HepG2 (cell line): Measurements from ENCODE around the gene CSNK1G1. TPM values are rescaled to one million over a fixed set of nuclear protein-coding genes. Genes with fewer than 3 reads are reported as not detected.
A peak's percentile ranks its signal among the peaks of the same experiment; 100 is the strongest.

Experiments
- ESRRA ChIP-seq: sonication (generic); formaldehyde crosslinking; IDR thresholded peaks from 2 replicates; pipeline ENCODE4 v1.5.1; 2020; ENCODE audit warnings: mild to moderate bottlenecking, low read depth, missing genetic modification reagents
- GATA4 ChIP-seq: sonication (generic); IDR thresholded peaks from 2 replicates; pipeline ENCODE4 v1.6.1; 2016; ENCODE audit warnings: antibody characterized with exemption, low read depth, borderline replicate concordance
- GATAD2A ChIP-seq: IDR thresholded peaks from 2 replicates; pipeline ENCODE4 v1.6.1; 2016
- HOXA3 ChIP-seq: sonication (generic); formaldehyde crosslinking; IDR thresholded peaks from 2 replicates; pipeline ENCODE4 v1.5.0; 2020; ENCODE audit warnings: missing genetic modification reagents
- KLF16 ChIP-seq, 2 experiments: sonication (generic) in 1 of 2; formaldehyde crosslinking in 1 of 2; IDR thresholded peaks; 2 replicates each; pipeline versions ENCODE4 v1.6.1 to v1.8.0; 2016 to 2023; ENCODE audit warnings: missing genetic modification reagents in 2 of 2, missing compliant biosample characterization in 1 of 2
- MLLT10 ChIP-seq: sonication (generic); formaldehyde crosslinking; IDR thresholded peaks from 2 replicates; pipeline ENCODE4 v1.4.0; 2020; ENCODE audit warnings: missing genetic modification reagents
- RAD21 ChIP-seq: fragments of 450-650 bp; formaldehyde crosslinking; IDR thresholded peaks from 2 replicates; pipeline ENCODE4 v1.5.0; 2020; ENCODE audit warnings: mild to moderate bottlenecking
- RBM22 ChIP-seq: fragments of 200-400 bp; formaldehyde crosslinking; optimal IDR thresholded peaks from 2 replicates; pipeline ENCODE3; 2017; ENCODE audit warnings: mild to moderate bottlenecking, low read length, moderate library complexity
- REL ChIP-seq: sonication (generic); formaldehyde crosslinking; conservative IDR thresholded peaks from 2 replicates; pipeline ENCODE4 v1.8.0; 2022; ENCODE audit warnings: mild to moderate bottlenecking, missing genetic modification reagents, moderate library complexity
- SKI ChIP-seq: fragments of 450-650 bp; IDR thresholded peaks from one replicate; pipeline ENCODE4 v1.6.1; 2018; ENCODE audit warnings: mild to moderate bottlenecking; ENCODE audit not compliant: partially characterized antibody
- SMAD1 ChIP-seq: sonication (generic); formaldehyde crosslinking; IDR thresholded peaks from 2 replicates; pipeline ENCODE4 v1.4.0; 2020; ENCODE audit warnings: missing genetic modification reagents, low read depth, mild to moderate bottlenecking, borderline replicate concordance
- XBP1 ChIP-seq: sonication (generic); formaldehyde crosslinking; IDR thresholded peaks from 2 replicates; pipeline ENCODE4 v1.5.0; 2020; ENCODE audit warnings: missing genetic modification reagents
- ZNF224 ChIP-seq: sonication (generic); formaldehyde crosslinking; IDR thresholded peaks from 2 replicates; pipeline ENCODE4 v1.5.0; 2020; ENCODE audit warnings: mild to moderate bottlenecking, missing genetic modification reagents
- ZNF251 ChIP-seq: sonication (generic); formaldehyde crosslinking; IDR thresholded peaks from 2 replicates; pipeline ENCODE4 v1.9.0; 2021; ENCODE audit warnings: mild to moderate bottlenecking, missing genetic modification reagents
- ZNF256 ChIP-seq: sonication (generic); formaldehyde crosslinking; conservative IDR thresholded peaks from 2 replicates; pipeline ENCODE4 v1.4.0; 2020; ENCODE audit warnings: missing genetic modification reagents
- ZNF883 ChIP-seq: sonication (generic); formaldehyde crosslinking; IDR thresholded peaks from 2 replicates; pipeline ENCODE4 v1.5.1; 2020; ENCODE audit warnings: mild to moderate bottlenecking, missing genetic modification reagents; ENCODE audit errors: not compliant biosample characterization
- polyA plus RNA-seq, 8 experiments: library from polyadenylated mRNA; depleted of rRNA in 3 of 8; stranded (reverse) in 7 of 8; unstranded in 1 of 8; fragments of >200 nt; fragmentation: Illumina TruSeq in 4 of 8; extraction: Trizol in 4 of 8; gene quantifications; 2 replicates each; pipeline versions ENCODE4 v1.2.1 to v1.2.3, GENCODE V29; 2011 to 2016; ENCODE audit warnings: low read depth in 4 of 8, missing spikeins in 1 of 8, mixed read lengths in 1 of 8; ENCODE audit not compliant: insufficient read depth in 1 of 8
- total RNA-seq, 5 experiments: library from RNA; depleted of rRNA; stranded (reverse); fragments of >200 nt; fragmentation: Illumina TruSeq; extraction: Trizol; gene quantifications; 2 replicates each; pipeline ENCODE4 v1.2.3, GENCODE V29; 2016; ENCODE audit warnings: low read depth in 1 of 5
- TF ChIP-seq, protein P1 (sequence below): sonication (generic); formaldehyde crosslinking; IDR thresholded peaks from 2 replicates; pipeline ENCODE4 v1.4.0; 2020; ENCODE audit warnings: low read depth, missing genetic modification reagents
- TF ChIP-seq, protein P2 (sequence below): sonication (generic); formaldehyde crosslinking; IDR thresholded peaks from 2 replicates; pipeline ENCODE4 v1.8.1; 2023; ENCODE audit warnings: mild to moderate bottlenecking, missing genetic modification reagents, borderline replicate concordance
- TF ChIP-seq, protein P3 (sequence below): sonication (generic); formaldehyde crosslinking; IDR thresholded peaks from 2 replicates; pipeline ENCODE4 v1.8.1; 2023; ENCODE audit warnings: mild to moderate bottlenecking, inconsistent platforms, moderate library complexity, missing genetic modification reagents, borderline replicate concordance
- TF ChIP-seq, protein P4 (sequence below): sonication (generic); formaldehyde crosslinking; IDR thresholded peaks from 2 replicates; pipeline ENCODE4 v1.4.0; 2020; ENCODE audit warnings: missing genetic modification reagents, borderline replicate concordance

The CSNK1G1 gene
- total and polyA plus RNA-seq, 2 of the 13 experiments (the other 11 are each of a cell fraction or from before 2014, with no cell fraction given): 8.5 to 12.6 TPM

DNA sequence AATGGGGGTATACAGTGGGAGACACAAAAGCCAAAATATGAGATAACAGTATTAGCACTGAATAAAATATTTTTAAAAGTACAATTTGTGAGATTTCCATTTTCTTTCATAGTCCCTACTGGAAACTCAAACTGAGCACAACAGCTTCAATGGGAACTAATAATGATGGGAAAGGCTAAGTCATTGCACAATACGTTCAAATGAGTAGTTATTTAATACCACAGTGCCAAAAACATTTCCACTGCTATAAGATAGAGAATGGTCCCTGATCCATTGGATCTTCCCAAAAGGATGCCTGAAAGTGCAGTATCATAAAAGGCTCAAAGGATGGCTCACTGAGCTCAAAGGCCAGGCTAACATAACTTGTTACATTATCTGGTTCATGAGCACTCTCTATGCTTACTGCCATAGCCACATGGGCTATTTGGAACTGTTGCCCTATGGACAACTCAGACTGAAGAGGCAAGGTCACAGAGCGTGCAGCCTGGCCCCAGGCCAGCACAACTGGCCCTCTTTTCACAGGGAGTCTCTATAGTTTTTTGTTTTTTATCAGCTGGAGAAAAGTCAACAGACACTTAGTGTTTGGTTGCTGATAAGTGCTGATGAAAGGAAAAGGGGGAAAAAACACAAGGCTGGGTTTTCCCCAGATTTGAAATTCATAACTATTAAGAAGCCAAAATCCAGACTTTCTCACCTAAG is 139.1 kb downstream of the CSNK1G1 start (continued):
- TF ChIP-seq, protein P1, sequence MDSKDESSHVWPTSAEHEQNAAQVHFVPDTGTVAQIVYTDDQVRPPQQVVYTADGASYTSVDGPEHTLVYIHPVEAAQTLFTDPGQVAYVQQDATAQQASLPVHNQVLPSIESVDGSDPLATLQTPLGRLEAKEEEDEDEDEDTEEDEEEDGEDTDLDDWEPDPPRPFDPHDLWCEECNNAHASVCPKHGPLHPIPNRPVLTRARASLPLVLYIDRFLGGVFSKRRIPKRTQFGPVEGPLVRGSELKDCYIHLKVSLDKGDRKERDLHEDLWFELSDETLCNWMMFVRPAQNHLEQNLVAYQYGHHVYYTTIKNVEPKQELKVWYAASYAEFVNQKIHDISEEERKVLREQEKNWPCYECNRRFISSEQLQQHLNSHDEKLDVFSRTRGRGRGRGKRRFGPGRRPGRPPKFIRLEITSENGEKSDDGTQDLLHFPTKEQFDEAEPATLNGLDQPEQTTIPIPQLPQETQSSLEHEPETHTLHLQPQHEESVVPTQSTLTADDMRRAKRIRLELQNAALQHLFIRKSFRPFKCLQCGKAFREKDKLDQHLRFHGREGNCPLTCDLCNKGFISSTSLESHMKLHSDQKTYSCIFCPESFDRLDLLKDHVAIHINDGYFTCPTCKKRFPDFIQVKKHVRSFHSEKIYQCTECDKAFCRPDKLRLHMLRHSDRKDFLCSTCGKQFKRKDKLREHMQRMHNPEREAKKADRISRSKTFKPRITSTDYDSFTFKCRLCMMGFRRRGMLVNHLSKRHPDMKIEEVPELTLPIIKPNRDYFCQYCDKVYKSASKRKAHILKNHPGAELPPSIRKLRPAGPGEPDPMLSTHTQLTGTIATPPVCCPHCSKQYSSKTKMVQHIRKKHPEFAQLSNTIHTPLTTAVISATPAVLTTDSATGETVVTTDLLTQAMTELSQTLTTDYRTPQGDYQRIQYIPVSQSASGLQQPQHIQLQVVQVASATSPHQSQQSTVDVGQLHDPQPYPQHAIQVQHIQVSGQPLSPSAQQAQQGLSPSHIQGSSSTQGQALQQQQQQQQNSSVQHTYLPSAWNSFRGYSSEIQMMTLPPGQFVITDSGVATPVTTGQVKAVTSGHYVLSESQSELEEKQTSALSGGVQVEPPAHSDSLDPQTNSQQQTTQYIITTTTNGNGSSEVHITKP (CRISPR knock-in tag): peak; percentile 79
- TF ChIP-seq SKI (peak; percentile 79), ZNF224 (CRISPR knock-in tag) (no peak), ZNF883 (CRISPR knock-in tag) (no peak), KLF16 (CRISPR knock-in tag; IDR thresholded peaks at IDR 0.05) (peak in 1 of 2 experiments; percentile 62; a peak in 1 of 4 replicates), GATAD2A (CRISPR knock-in tag) (peak; percentile 96), MLLT10 (CRISPR knock-in tag) (no peak), SMAD1 (CRISPR knock-in tag) (no peak), ZNF251 (CRISPR knock-in tag) (no peak), RBM22 (no peak), XBP1 (CRISPR knock-in tag) (no peak), REL (no peak), RAD21 (CRISPR knock-in tag) (0 out of 2 replicates have a peak, but pooled peaks have one; percentile 37), ZNF256 (CRISPR knock-in tag) (no peak), GATA4 (peak; percentile 79; the same call in 1 of the 2 replicates), ESRRA (peak; percentile 94), HOXA3 (CRISPR knock-in tag) (peak; percentile 60; the same call in 1 of the 2 replicates)
- TF ChIP-seq, protein P2, sequence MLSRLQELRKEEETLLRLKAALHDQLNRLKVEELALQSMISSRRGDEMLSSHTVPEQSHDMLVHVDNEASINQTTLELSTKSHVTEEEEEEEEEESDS (CRISPR knock-in tag): no peak
- TF ChIP-seq, protein P3, sequence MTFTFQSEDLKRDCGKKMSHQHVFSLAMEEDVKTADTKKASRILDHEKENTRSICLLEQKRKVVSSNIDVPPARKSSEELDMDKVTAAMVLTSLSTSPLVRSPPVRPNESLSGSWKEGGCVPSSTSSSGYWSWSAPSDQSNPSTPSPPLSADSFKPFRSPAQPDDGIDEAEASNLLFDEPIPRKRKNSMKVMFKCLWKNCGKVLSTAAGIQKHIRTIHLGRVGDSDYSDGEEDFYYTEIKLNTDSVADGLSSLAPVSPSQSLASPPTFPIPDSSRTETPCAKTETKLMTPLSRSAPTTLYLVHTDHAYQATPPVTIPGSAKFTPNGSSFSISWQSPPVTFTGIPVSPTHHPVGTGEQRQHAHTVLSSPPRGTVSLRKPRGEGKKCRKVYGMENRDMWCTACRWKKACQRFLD (CRISPR knock-in tag): no peak
- TF ChIP-seq, protein P4, sequence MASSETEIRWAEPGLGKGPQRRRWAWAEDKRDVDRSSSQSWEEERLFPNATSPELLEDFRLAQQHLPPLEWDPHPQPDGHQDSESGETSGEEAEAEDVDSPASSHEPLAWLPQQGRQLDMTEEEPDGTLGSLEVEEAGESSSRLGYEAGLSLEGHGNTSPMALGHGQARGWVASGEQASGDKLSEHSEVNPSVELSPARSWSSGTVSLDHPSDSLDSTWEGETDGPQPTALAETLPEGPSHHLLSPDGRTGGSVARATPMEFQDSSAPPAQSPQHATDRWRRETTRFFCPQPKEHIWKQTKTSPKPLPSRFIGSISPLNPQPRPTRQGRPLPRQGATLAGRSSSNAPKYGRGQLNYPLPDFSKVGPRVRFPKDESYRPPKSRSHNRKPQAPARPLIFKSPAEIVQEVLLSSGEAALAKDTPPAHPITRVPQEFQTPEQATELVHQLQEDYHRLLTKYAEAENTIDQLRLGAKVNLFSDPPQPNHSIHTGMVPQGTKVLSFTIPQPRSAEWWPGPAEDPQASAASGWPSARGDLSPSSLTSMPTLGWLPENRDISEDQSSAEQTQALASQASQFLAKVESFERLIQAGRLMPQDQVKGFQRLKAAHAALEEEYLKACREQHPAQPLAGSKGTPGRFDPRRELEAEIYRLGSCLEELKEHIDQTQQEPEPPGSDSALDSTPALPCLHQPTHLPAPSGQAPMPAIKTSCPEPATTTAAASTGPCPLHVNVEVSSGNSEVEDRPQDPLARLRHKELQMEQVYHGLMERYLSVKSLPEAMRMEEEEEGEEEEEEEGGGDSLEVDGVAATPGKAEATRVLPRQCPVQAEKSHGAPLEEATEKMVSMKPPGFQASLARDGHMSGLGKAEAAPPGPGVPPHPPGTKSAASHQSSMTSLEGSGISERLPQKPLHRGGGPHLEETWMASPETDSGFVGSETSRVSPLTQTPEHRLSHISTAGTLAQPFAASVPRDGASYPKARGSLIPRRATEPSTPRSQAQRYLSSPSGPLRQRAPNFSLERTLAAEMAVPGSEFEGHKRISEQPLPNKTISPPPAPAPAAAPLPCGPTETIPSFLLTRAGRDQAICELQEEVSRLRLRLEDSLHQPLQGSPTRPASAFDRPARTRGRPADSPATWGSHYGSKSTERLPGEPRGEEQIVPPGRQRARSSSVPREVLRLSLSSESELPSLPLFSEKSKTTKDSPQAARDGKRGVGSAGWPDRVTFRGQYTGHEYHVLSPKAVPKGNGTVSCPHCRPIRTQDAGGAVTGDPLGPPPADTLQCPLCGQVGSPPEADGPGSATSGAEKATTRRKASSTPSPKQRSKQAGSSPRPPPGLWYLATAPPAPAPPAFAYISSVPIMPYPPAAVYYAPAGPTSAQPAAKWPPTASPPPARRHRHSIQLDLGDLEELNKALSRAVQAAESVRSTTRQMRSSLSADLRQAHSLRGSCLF (CRISPR knock-in tag): no peak
